Colonic mucosa (tissue), 4 donors: ENCODE measurements around the gene PTPRM. TPM values are rescaled to one million over a fixed set of nuclear protein-coding genes. Genes with fewer than 3 reads are reported as not detected.
"Not testable (repeated sequence)": the region's sequence is repeated elsewhere in the genome, so short reads cannot be mapped to it uniquely, and the experiment has no call there.

Source experiments
- DNase-seq: peaks from one replicate; pipeline ENCODE4 v3.0.0-alpha.2; 2020
- H3K27ac ChIP-seq: fragments of 200-600 bp; one replicate; pipeline ENCODE4 v1.8.0; 2021
- H3K27me3 ChIP-seq: fragments of 200-600 bp; one replicate; pipeline ENCODE4 v1.8.0; 2021
- H3K36me3 ChIP-seq: fragments of 200-600 bp; one replicate; pipeline ENCODE4 v1.8.0; 2021
- H3K4me1 ChIP-seq: fragments of 200-600 bp; one replicate; pipeline ENCODE4 v1.8.0; 2021; ENCODE audit warnings: mild to moderate bottlenecking
- H3K4me3 ChIP-seq: fragments of 200-600 bp; one replicate; pipeline ENCODE4 v1.8.0; 2021
- H3K9ac ChIP-seq, 2 donors: one replicate each; pipeline ENCODE4 v1.7.0; 2013; ENCODE audit warnings: control low read depth in 2 of 2, low read depth in 2 of 2, low read length in 2 of 2
- H3K9me3 ChIP-seq: fragments of 200-600 bp; one replicate; pipeline ENCODE4 v1.8.0; 2021
- intact Hi-C: fragments of 100-400 bp; cut with DNase I; formaldehyde crosslinking; loops from one replicate; pipeline ENCODE4 v1.14.1; 2022
- total RNA-seq, 2 donors: library from RNA; stranded (reverse); fragmentation: NEBNext Ultra II Directional in 1 of 2; extraction: Animal tissue kit (Norgen Biotek cat#: 25700) in 1 of 2; gene quantifications; one replicate each; pipeline ENCODE4 v1.2.1, GENCODE V29; 2021
- TF ChIP-seq, protein P1 (sequence below): fragments of 200-600 bp; IDR thresholded peaks from one replicate; pipeline ENCODE4 v1.8.0; 2022; ENCODE audit warnings: antibody characterized with exemption, mild to moderate bottlenecking
- donor health status: healthy.
- donor health status: DM: no; HTN: no; CAD: no.
- donor health status: DM: no; HTN: no; CAD: no.

The PTPRM gene
- total RNA-seq, 2 donors from 2014 or later = 8.1 to 13.9 TPM

DNA sequence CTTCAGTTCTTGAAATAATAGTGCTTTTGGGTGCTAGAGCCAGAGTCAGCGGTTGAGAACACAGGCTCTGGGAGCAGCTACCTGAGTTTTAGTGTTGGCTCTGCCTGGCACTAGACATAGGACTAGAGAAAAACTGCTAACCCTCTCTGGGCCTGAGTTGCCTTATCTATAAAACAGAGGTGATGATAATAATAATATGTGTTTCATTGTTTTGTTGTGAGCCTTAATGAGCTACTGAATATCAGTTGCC is 391.7 kb downstream of the PTPRM start:
- H3K27ac ChIP-seq = no peak overlapping the region
- no peak overlapping the region for H3K9ac ChIP-seq
- no peaks in the 10 kb centered on the region for H3K27me3 ChIP-seq
- H3K9me3 ChIP-seq = no peaks in the 10 kb centered on the region
- H3K36me3 ChIP-seq = no peaks in the 10 kb centered on the region
- DNase-seq = no peak
- TF ChIP-seq, protein P1, sequence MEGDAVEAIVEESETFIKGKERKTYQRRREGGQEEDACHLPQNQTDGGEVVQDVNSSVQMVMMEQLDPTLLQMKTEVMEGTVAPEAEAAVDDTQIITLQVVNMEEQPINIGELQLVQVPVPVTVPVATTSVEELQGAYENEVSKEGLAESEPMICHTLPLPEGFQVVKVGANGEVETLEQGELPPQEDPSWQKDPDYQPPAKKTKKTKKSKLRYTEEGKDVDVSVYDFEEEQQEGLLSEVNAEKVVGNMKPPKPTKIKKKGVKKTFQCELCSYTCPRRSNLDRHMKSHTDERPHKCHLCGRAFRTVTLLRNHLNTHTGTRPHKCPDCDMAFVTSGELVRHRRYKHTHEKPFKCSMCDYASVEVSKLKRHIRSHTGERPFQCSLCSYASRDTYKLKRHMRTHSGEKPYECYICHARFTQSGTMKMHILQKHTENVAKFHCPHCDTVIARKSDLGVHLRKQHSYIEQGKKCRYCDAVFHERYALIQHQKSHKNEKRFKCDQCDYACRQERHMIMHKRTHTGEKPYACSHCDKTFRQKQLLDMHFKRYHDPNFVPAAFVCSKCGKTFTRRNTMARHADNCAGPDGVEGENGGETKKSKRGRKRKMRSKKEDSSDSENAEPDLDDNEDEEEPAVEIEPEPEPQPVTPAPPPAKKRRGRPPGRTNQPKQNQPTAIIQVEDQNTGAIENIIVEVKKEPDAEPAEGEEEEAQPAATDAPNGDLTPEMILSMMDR = no peak
- no peaks in the 10 kb centered on the region for H3K4me1 ChIP-seq
- intact Hi-C loops = no loop called here
- H3K4me3 ChIP-seq = no peak overlapping the region

DNA sequence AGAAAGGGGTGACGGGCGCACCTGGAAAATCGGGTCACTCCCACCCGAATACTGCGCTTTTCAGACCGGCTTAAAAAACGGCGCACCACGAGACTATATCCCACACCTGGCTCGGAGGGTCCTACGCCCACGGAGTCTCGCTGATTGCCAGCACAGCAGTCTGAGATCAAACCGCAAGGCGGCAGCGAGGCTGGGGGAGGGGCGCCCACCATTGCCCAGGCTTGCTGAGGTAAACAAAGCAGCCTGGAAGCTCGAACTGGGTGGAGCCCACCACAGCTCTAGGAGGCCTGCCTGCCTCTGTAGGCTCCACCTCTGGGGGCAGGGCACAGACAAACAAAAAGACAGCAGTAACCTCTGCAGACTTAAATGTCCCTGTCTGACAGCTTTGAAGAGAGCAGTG is 399.6 kb downstream of the PTPRM start:
- H3K9ac ChIP-seq, DNase-seq, H3K9me3 ChIP-seq, H3K4me3 ChIP-seq, H3K27me3 ChIP-seq, H3K36me3 ChIP-seq, intact Hi-C loops, H3K4me1 ChIP-seq, H3K27ac ChIP-seq: not testable (repeated sequence)

DNA sequence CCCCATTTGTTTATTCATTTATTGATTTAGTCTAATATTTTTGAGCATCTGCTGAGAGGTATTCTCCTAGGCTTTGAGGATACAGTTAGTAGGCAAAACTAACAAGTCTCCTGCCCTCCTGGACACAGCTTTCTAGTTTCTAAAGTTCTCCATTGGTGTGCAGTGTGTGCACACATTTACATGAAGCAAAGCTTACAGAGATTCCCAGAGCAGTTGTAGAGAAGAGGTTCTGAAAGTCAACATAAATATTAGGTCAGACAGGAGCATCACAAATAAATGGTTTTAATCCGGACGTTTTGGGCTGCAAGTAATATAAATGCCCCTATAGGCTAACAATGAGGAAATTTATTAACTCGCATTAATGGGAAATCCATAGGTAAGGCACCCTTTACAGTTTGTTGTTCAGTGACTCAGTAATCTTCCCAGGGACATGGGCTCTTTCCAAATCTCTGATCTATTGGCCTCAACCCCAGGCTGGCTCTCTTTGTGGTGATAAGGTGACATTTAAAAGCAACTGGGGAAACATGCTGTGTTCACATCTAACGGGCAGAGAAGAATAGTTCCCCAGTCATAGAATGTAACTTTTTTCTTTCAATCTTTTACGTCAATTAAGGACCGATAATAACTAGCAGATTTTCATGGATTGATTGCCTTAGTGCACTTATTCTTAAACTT is 407.2 kb downstream of the PTPRM start:
- TF ChIP-seq, protein P1 = no peak
- no peak overlapping the region for H3K27ac ChIP-seq
- intact Hi-C loops = no loop called here
- H3K9me3 ChIP-seq = no peaks in the 10 kb centered on the region
- no peak overlapping the region for H3K9ac ChIP-seq
- no peak overlapping the region for H3K4me3 ChIP-seq
- H3K36me3 ChIP-seq = no peaks in the 10 kb centered on the region
- no peaks in the 10 kb centered on the region for H3K4me1 ChIP-seq
- DNase-seq = no peak
- H3K27me3 ChIP-seq = no peaks in the 10 kb centered on the region

GRCh38 chr18:7977897-7978296 is 410.8 kb downstream of the PTPRM start:
- intact Hi-C loops = no loop called here

GRCh38 chr18:7978834-7979233 is 411.7 kb downstream of the PTPRM start:
- no peak overlapping the region for H3K27ac ChIP-seq
- no peak for DNase-seq
- TF ChIP-seq, protein P1 = no peak
- no peaks in the 10 kb centered on the region for H3K4me1 ChIP-seq
- H3K27me3 ChIP-seq = no peaks in the 10 kb centered on the region
- no peak overlapping the region for H3K4me3 ChIP-seq
- H3K9ac ChIP-seq = no peak overlapping the region
- intact Hi-C loops = no loop called here
- H3K36me3 ChIP-seq = no peaks in the 10 kb centered on the region
- H3K9me3 ChIP-seq = no peaks in the 10 kb centered on the region

More at GRCh38 chr18:7977897-7978296, 410.8 kb downstream of the PTPRM start:
- Histone ChIP-seq H3K9ac (no peak overlapping the region), H3K36me3 (no peaks in the 10 kb centered on the region), H3K4me3 (no peak overlapping the region), H3K4me1 (no peaks in the 10 kb centered on the region), H3K27ac (no peak overlapping the region), H3K27me3 (no peaks in the 10 kb centered on the region), H3K9me3 (no peaks in the 10 kb centered on the region)
- no peak for DNase-seq
- TF ChIP-seq, protein P1 = no peak

DNA sequence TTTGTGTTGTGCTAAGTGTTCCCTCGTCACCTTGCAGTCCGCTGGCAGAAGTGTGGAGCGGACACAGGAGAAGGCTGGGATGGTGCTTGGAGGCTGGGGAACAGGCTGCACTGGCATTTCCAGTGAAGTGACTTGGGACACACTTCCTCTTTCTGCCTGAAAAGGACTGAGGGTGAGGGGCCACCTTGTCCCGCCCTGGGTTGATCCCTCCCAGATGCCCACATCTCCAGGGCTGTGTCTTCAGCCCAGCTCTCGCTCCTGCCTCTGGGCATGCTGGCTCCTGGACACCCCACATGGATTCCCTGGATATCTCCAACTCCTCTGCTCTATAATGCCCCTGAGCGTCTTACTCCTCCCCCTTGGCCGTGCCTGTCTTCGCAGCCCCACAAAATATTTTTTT is 412.6 kb downstream of the PTPRM start:
- Histone ChIP-seq H3K9me3 (no peaks in the 10 kb centered on the region), H3K9ac (no peak overlapping the region), H3K4me1 (no peaks in the 10 kb centered on the region), H3K27me3 (no peaks in the 10 kb centered on the region), H3K27ac (no peak overlapping the region), H3K36me3 (no peaks in the 10 kb centered on the region), H3K4me3 (no peak overlapping the region)
- intact Hi-C loops = no loop called here
- no peak for DNase-seq
- TF ChIP-seq, protein P1 = no peak
